Measurements from ENCODE around the gene HOXB9.

Gene HOXB9

DNA sequence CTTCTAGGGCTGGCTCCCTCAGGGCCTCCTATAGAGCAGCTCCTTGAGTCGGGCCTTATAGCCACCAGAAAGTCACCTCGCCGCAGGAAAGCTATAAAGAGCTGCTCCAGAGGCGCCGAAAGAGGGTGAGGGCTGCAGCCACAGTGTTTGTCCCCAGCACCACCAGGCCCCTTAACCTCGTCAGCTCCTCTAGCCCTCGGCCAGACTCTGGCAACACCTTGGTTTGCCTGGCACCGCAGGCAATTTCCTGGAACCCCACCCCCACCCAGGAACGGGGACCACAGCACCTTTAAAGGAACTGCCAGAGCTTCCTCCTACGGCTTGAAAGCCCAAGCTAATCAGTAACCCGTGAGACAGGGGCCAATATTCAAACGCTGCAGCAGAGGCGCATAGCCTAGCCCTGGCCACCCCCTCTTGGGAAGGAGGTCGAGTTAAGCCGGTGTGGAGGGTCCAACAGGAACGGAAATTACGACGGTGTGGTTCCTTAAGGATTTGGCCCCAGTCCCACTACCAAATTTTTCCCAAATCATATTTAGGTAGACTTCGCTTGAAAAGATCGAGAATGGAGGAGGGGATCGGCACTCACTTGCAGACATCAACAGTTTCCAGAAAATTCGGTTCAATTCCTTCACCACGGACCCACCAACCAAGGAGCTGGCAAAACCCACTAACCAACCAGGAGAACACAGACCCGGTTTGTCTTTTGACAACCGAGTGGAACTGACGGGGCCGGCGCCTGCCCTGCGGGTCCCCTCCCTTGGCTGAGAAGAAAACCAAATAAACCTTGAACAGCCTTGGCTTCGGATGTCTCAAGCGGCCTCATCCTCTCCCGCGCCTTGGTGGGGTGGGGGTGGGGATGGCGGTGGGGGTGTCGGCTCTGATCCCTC lies 24.4 kb downstream of the HOXB9 start:
- no peak for DNase-seq (ENCODE audit: low read depth)
- no peak for TF ChIP-seq CTCF (conservative IDR thresholded peaks at IDR 0.05; ENCODE audit: low read length)
- H3K4me3 ChIP-seq (ENCODE audit: low read length): peak overlapping the region; percentile 89

DNA sequence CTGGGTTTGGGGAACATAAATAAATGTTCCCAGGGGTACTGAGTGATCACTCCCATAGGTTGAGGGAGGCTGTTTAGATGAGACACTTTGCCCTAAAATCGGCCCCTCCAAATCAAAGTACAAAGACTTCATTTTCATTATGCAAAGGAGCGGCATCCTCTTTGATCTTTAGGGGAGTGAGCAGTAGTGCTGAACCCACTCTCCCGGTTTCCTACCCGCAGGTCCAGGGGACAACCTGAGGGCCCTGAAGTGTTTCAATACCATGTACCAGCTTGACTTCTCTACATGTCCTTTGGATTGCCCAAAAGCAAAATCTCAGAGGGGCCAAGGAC lies 25.0 kb downstream of the HOXB9 start:
- peak overlapping the region; percentile 89 for H3K4me3 ChIP-seq (ENCODE audit: low read length)
- no peak for TF ChIP-seq CTCF (conservative IDR thresholded peaks at IDR 0.05; ENCODE audit: low read length)
- no peak for DNase-seq (ENCODE audit: low read depth)

GRCh38 chr17:48600244-48601098 lies 25.7 kb downstream of the HOXB9 start:
- H3K4me3 ChIP-seq (ENCODE audit: low read length): peak overlapping the region; percentile 89
- DNase-seq (ENCODE audit: low read depth): no peak
- TF ChIP-seq CTCF (conservative IDR thresholded peaks at IDR 0.05; ENCODE audit: low read length): no peak

DNA sequence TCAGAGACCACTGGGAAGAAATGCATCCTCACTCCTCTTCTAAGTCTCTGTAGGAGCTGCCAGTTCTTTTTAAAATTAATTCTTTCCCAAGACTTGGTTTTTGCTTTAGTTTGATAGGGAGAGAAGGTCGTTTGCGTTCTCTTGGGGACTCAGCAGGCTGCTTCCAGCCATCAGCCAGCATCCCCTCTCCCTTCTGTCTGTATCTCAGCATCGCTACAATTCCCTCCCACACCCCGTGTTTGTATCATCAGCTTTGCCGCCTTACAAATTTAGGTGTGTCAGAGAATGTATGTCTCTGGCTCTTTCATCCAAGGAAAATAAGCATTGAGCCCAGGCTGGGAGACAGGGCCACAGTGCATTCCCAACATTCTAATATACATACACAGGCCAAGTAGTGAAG lies 26.8 kb downstream of the HOXB9 start:
- no peak for DNase-seq (ENCODE audit: low read depth)
- peak overlapping the region; percentile 70 for H3K4me3 ChIP-seq (ENCODE audit: low read length)
- no peak for TF ChIP-seq CTCF (conservative IDR thresholded peaks at IDR 0.05; ENCODE audit: low read length)

DNA sequence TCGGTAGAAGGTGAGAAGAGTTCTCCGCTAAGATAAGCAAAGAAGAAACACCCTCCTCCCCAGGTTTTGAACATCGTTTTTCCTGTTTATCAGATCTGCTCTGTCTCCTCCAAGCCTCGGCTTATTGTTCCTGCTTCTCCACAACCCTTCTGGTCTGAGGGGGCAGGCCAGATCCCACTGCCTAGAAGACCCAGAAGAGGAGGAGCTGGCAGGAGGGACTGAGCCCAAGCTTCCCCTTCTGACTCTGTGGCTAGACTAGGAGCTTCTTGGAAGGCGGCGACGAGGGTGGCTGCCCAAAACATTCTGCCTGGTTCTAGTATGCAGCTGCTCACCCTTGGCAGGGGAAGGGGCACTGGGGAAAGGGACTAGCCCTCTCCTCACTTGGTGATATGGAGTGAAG lies 27.4 kb downstream of the HOXB9 start:
- DNase-seq (ENCODE audit: low read depth): no peak
- no peak for TF ChIP-seq CTCF (conservative IDR thresholded peaks at IDR 0.05; ENCODE audit: low read length)
- H3K4me3 ChIP-seq (ENCODE audit: low read length): peak overlapping the region; percentile 70

DNA sequence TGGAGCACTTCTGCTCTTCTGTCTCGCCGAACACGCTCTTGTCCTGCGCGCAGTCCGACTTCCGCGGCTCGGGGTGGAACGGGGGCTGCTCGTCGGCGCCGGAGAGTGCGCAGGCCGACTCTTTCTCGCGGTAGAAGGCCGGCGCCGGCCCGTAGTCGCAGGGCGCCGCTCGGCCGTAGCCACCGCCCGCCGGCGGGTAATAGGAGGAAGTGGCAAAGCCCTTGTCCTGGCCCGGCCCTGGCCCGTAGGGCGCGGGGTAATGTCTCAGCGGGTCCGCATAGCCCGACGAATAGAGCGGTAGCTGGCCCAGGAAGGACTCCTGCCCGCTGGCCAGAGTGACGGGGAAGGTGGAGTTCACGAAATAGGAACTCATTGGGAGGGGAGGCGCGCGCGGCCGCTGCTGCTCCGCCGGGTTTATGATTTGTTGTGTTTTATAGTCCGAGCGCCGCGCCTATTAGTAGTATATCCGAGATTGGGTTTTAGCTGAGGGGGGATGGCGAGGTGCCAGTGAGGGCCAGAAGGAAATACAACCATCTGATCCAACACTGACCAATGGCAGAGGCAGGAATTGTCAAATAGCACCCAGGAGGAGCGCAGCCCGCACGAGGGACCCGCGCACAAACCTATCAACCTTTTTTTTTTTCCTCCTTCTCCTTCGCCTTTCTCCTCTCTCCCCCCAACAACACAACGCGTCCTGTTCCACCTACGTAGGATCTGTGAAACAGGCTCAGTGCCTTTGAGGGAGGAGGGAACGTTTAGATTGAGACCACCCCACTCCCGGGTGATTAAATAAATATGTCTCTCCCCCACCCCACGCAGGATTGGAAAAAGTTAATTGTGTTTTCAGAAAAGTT lies 28.2 kb downstream of the HOXB9 start:
- TF ChIP-seq CTCF (conservative IDR thresholded peaks at IDR 0.05; ENCODE audit: low read length): no peak
- peak; percentile 87 for DNase-seq (ENCODE audit: low read depth)
- H3K4me3 ChIP-seq (ENCODE audit: low read length): peak overlapping the region; percentile 70

All from AG10803 (cell line).